ENCODE data around the gene ADARB1. TPM values are rescaled to one million over a fixed set of nuclear protein-coding genes. Genes with fewer than 3 reads are reported as not detected.

ADARB1 gene
- polyA plus RNA-seq, 1 donor (not counting 4 experiments of a cell fraction or from before 2014, with no cell fraction given), result 13.0 TPM

DNA sequence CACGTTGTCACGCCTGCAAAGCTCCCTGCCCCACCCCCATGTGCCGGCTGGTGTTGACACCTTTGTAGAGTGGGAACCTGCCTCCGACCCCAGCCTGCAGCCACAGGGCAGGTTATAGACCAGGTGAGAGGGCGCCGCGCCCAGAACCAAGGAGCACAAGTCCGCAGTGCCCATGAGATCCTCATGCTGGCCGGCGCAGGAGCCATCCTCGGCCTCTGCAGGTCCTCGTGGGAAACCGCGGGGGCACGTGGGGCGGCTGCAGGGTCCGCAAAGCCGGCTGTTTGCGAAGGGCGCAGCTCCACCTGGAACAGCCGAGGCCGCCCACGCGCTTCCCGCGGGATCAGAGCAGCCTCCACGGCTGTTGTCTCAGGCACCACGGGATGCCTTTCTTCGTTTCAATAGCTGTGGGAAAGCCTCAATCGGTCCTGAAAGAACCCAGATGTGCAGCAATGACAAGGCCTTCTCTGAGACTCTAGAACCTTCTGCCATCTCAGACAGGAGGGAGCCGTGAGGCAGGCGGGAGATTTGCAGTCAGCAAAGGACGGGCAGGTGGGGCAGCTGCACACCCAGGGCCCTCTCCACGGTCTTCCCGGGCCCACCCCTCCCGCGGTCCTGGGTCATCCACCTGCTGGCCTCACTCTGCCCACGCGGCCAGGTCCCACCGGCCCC is 183.4 kb downstream of the ADARB1 start:
- dilution Hi-C loops (cut with MboI; ENCODE audit: extremely low pct_ligation_motif_present, low sequenced_read_pairs), result no loop called here
- TF ChIP-seq, protein P1, sequence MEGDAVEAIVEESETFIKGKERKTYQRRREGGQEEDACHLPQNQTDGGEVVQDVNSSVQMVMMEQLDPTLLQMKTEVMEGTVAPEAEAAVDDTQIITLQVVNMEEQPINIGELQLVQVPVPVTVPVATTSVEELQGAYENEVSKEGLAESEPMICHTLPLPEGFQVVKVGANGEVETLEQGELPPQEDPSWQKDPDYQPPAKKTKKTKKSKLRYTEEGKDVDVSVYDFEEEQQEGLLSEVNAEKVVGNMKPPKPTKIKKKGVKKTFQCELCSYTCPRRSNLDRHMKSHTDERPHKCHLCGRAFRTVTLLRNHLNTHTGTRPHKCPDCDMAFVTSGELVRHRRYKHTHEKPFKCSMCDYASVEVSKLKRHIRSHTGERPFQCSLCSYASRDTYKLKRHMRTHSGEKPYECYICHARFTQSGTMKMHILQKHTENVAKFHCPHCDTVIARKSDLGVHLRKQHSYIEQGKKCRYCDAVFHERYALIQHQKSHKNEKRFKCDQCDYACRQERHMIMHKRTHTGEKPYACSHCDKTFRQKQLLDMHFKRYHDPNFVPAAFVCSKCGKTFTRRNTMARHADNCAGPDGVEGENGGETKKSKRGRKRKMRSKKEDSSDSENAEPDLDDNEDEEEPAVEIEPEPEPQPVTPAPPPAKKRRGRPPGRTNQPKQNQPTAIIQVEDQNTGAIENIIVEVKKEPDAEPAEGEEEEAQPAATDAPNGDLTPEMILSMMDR (optimal IDR thresholded peaks at IDR 0.05 in 1 of 3, IDR thresholded peaks at IDR 0.05 in 1 of 3, conservative IDR thresholded peaks at IDR 0.05 in 1 of 3; ENCODE audit: extremely low read depth in 1 of 3, insufficient read depth in 2 of 3, low read length in 3 of 3), result no peak
- TF ChIP-seq EZH2 (IDR thresholded peaks at IDR 0.05; ENCODE audit: low read length), result no peak
- no peak for FAIRE-seq

DNA sequence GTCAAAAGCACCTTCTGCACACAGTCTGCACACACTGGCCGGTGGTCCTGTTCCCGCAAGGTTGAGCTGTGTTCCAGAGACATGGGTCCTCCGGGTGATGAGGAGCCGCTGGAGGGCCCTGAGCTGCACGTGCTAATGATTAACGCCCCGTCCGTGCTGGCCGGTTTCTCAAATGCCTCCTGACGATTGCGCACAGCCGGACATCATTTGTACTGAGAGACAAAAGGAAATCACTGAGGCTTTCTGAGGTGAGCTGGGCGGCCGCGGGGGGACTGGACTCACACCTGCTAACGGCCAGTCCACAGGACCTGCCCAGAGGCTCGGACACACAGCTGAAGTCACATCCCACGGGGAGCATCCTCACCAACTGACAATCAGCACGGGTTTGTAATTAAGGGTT is 184.1 kb downstream of the ADARB1 start:
- no peak for FAIRE-seq
- Histone ChIP-seq H3K4me2 (ENCODE audit: control insufficient read depth, extremely low read depth, insufficient read depth, low read depth, low read length) (no peak overlapping the region), H3K4me1 (ENCODE audit: control insufficient read depth, extremely low read depth, insufficient read depth, low read length) (peaks cover 5% of the 10 kb centered on the region), H2AFZ (ENCODE audit: control insufficient read depth, low read length) (no peak overlapping the region), H3K36me3 (ENCODE audit: control insufficient read depth in 2 of 2, extremely low read depth in 1 of 2, insufficient read depth in 2 of 2, low read length in 2 of 2) (peaks cover under 1 to 4% of the 10 kb centered on the region in 2 experiments), H3K27ac (ENCODE audit: control insufficient read depth, insufficient read depth, low read length) (no peak overlapping the region), H3K9me3 (ENCODE audit: control insufficient read depth, low read depth, low read length) (no peaks in the 10 kb centered on the region), H4K20me1 (ENCODE audit: control insufficient read depth, extremely low read depth, insufficient read depth, low read length) (no peaks in the 10 kb centered on the region), H3K9me1 (ENCODE audit: control insufficient read depth, extremely low read depth, insufficient read depth, low read length) (no peaks in the 10 kb centered on the region), H3K4me3 (ENCODE audit: control insufficient read depth in 2 of 3, extremely low read depth in 1 of 3, insufficient read depth in 2 of 3, low read depth in 1 of 3, low read length in 3 of 3) (no peak overlapping the region), H3K27me3 (ENCODE audit: control insufficient read depth, extremely low read depth, insufficient read depth, low read length) (peaks cover 24% of the 10 kb centered on the region), H3K9ac (ENCODE audit: control insufficient read depth, extremely low read depth, insufficient read depth, low read length) (no peak overlapping the region), H3K79me2 (ENCODE audit: control insufficient read depth, insufficient read depth, low read length) (no peaks in the 10 kb centered on the region)
- no peak for DNase-seq (ENCODE audit: low read depth, low spot score)
- TF ChIP-seq EZH2 (IDR thresholded peaks at IDR 0.05; ENCODE audit: low read length), result no peak
- TF ChIP-seq, protein P1 (optimal IDR thresholded peaks at IDR 0.05 in 1 of 3, IDR thresholded peaks at IDR 0.05 in 1 of 3, conservative IDR thresholded peaks at IDR 0.05 in 1 of 3; ENCODE audit: extremely low read depth in 1 of 3, insufficient read depth in 2 of 3, low read length in 3 of 3), result no peak
- dilution Hi-C loops (cut with MboI; ENCODE audit: extremely low pct_ligation_motif_present, low sequenced_read_pairs), result no loop called here

More for the DNA sequence above, 183.4 kb downstream of the ADARB1 start:
- Histone ChIP-seq H3K27me3 (ENCODE audit: control insufficient read depth, extremely low read depth, insufficient read depth, low read length) (peaks cover 24% of the 10 kb centered on the region), H3K9me1 (ENCODE audit: control insufficient read depth, extremely low read depth, insufficient read depth, low read length) (no peaks in the 10 kb centered on the region), H2AFZ (ENCODE audit: control insufficient read depth, low read length) (no peak overlapping the region), H3K4me3 (ENCODE audit: control insufficient read depth in 2 of 3, extremely low read depth in 1 of 3, insufficient read depth in 2 of 3, low read depth in 1 of 3, low read length in 3 of 3) (no peak overlapping the region), H3K9ac (ENCODE audit: control insufficient read depth, extremely low read depth, insufficient read depth, low read length) (no peak overlapping the region), H3K4me1 (ENCODE audit: control insufficient read depth, extremely low read depth, insufficient read depth, low read length) (peaks cover 8% of the 10 kb centered on the region), H3K36me3 (ENCODE audit: control insufficient read depth in 2 of 2, extremely low read depth in 1 of 2, insufficient read depth in 2 of 2, low read length in 2 of 2) (no peaks in the 10 kb centered on the region), H3K4me2 (ENCODE audit: control insufficient read depth, extremely low read depth, insufficient read depth, low read depth, low read length) (no peak overlapping the region), H3K79me2 (ENCODE audit: control insufficient read depth, insufficient read depth, low read length) (no peaks in the 10 kb centered on the region), H4K20me1 (ENCODE audit: control insufficient read depth, extremely low read depth, insufficient read depth, low read length) (no peaks in the 10 kb centered on the region), H3K27ac (ENCODE audit: control insufficient read depth, insufficient read depth, low read length) (no peak overlapping the region), H3K9me3 (ENCODE audit: control insufficient read depth, low read depth, low read length) (no peaks in the 10 kb centered on the region)
- DNase-seq (ENCODE audit: low read depth, low spot score), result no peak
